ENCODE results near the gene SLC16A8. TPM values are rescaled to one million over a fixed set of nuclear protein-coding genes. Genes with fewer than 3 reads are reported as not detected.

The SLC16A8 gene
- total RNA-seq, 4 donors from 2014 or later = not detected

DNA sequence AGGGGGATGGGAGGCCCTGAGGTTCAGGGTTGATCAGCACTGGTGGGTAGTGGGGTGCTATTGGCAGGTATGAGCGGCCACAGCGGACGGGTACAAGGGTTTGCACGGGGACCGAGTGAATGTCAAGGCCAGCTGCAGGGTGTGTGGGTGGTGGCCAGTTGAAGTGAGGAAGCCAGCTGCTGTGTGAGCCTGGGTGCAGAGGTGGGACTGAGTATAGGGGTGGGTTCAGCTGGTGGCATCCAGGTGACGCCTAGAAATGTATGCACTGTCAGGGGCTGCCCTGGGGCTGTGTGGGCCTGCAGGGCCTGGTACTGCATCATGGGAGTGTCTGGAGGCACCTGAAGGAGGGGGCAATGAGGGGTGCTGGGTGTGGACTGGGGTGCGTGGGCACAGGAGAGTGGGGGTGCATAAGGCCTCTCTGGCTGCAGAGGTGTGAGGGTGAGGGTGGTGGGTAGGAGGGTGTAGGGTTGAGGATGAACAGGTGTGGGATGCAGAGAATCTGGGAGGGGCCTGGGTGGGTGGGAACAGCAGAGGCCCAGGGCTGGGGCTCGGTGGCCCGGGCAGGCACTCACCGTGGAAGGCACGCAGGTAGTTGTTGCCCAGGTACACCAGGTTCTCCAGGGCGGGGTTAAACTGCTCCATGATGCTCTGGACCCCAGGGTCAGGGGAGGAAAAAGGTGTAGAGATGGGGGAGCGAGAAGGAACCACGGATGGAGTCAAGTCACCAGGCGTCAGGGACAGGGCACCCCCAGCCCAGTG, 24.8 kb upstream of the SLC16A8 start:
- Histone ChIP-seq H3K27me3 (peaks cover 0 to 4% (median 0%) of the 10 kb centered on the region in 4 donors), H3K27ac (no peak overlapping the region), H3K36me3 (peaks cover 0 to 14% (median 0%) of the 10 kb centered on the region in 3 donors), H3K4me3 (no peak overlapping the region), H3K9me3 (no peaks in the 10 kb centered on the region), H3K4me1 (peaks cover 5 to 42% (median 16%) of the 10 kb centered on the region in 3 donors)
- intact Hi-C loops (cut with DNase I) = loop anchor here (10.0 kb wide), 1 partner anchor 116 kb away; no protein-coding TSS in a partner anchor
- TF ChIP-seq POLR2A (IDR thresholded peaks at IDR 0.05) = no peak
- TF ChIP-seq CTCF (IDR thresholded peaks at IDR 0.05) = no peak
- 90 to 91% methylated on average over 11 to 15 of the region's 15 CpGs for WGBS, 2 donors
- DNase-seq = no peak

DNA sequence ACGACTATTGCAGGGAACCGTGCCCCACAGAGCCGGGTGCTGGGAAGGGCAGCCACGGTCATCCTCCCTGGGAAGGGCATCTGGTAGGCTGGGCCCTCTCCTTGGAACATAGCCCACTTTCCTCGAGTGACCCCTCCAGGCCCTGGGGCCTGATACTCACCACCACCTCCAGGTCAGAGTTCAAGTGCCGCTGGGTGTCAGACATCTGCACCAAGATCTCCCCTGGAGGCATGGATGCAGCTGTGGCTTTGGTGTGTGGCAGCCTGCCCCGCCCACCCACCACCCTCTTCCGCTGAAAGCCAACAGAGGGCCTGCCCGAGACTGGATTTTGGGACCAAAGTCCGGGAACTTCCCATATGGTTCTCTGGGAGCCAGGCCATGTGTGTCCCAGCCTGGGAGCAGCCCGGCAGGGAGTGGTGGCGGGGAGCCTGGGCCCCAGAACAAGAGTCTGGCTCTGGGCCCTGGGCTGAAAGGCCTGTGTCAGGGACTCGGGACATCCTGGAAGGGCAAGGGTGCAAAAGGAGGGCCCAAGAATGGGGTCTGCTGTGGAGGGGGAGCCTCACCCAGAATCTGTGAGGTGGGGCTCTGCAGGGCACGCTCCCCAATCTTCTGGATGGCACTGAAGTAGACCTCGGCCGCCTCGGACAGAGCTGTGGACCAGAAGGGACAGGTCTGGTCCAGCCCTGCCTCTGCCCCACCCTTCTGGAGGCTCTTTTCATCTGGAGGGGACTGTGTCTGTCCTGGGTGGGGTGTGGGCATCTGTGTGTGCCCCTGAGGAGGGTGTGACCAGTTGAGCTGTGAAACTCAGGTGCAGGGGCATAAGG, 23.9 kb upstream of the SLC16A8 start:
- WGBS, 2 donors = 64 to 100% methylated on average over 1 to 10 of the region's 17 CpGs
- intact Hi-C loops (cut with DNase I) = loop anchor here (10.0 kb wide), 1 partner anchor 117 kb away; no protein-coding TSS in a partner anchor
- Histone ChIP-seq H3K9me3 (no peaks in the 10 kb centered on the region), H3K27ac (peak overlapping the region in 1 of 4 donors; percentile 9), H3K36me3 (peaks cover 0 to 10% (median 0%) of the 10 kb centered on the region in 3 donors), H3K4me3 (no peak overlapping the region), H3K4me1 (peaks cover 5 to 40% (median 16%) of the 10 kb centered on the region in 3 donors), H3K27me3 (peaks cover 0 to 4% (median 0%) of the 10 kb centered on the region in 4 donors)
- no peak for DNase-seq
- TF ChIP-seq CTCF (IDR thresholded peaks at IDR 0.05) (no peak), POLR2A (IDR thresholded peaks at IDR 0.05) (no peak)

DNA sequence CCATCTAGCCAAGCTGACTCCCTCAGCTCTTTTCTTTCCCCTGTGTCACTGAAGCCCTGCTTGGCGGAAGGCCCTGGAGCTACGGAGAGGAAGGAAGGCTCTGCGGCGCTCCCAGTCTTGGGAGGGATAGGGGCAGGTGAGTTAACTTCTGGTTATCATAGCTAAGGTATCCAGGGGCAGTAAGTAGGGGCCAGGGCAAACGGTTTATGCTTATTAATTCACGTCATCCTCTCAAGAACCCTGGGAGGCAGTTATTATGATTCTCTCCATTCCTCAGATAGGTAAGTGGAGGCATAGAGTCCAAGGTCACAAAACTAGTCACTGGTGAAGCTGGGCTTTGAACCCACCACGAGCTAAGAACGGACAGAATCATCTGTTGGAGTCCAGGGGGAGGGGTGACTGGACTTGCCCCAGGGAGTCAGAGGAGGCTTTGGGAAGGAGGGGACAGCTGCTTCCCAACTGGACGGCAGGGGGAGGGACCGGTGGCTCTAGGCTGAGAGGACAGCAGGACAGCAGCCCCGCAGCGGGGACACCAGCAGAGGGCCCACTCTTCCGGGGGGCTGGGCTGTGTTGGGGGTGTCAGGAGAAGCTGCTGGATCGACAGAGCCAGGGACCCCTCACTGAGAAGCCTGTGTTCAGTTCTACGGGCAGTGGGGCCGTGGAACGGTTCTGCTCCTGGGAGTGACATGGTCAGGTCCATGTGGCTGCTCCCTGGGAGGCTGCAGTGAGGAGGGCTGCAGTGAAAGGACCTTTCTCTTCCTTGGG, 23.0 kb upstream of the SLC16A8 start:
- H3K4me1 ChIP-seq = peaks cover 5 to 30% (median 16%) of the 10 kb centered on the region in 3 donors
- peaks cover 0 to 1% (median 0%) of the 10 kb centered on the region in 3 donors for H3K36me3 ChIP-seq
- TF ChIP-seq CTCF (IDR thresholded peaks at IDR 0.05) (no peak), POLR2A (IDR thresholded peaks at IDR 0.05) (no peak)
- DNase-seq = no peak
- H3K9me3 ChIP-seq = no peaks in the 10 kb centered on the region
- intact Hi-C loops (cut with DNase I) = loop anchor here (10.0 kb wide), 1 partner anchor 118 kb away; no protein-coding TSS in a partner anchor
- H3K27ac ChIP-seq = no peak overlapping the region
- WGBS, 2 donors = 74 to 86% methylated on average over 9 to 10 of the region's 17 CpGs
- H3K27me3 ChIP-seq = peaks cover 0 to 4% (median 0%) of the 10 kb centered on the region in 4 donors
- no peak overlapping the region for H3K4me3 ChIP-seq

DNA sequence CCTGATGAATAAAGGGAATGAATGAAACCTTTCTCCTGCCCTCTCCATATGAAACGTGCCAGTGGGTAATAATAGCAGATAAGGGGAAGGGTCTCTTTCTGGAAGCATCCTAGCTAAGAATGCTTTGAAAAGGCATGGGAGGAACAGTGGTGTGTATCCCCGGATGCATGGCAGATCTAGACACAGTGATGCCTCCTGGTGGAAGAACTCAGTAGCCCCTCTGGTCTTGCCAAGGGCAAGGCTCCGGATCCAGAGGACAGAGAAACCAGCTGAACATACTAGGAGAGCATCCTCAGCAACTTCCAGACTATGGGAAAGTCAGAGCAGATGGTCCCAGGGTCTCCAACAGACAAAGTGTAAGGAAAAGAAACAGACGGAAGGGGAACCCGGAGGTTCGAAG, 20.1 kb upstream of the SLC16A8 start:
- H3K9me3 ChIP-seq = no peaks in the 10 kb centered on the region
- WGBS, 2 donors = 78 to 81% methylated on average over 6 of the region's 6 CpGs
- no peaks in the 10 kb centered on the region for H3K36me3 ChIP-seq
- no peak overlapping the region for H3K4me3 ChIP-seq
- intact Hi-C loops (cut with DNase I) = loop anchor here (10.0 kb wide), 1 partner anchor 121 kb away; no protein-coding TSS in a partner anchor
- no peaks in the 10 kb centered on the region for H3K27me3 ChIP-seq
- peaks cover 0 to 13% (median 5%) of the 10 kb centered on the region in 3 donors for H3K4me1 ChIP-seq
- no peak for DNase-seq
- no peak for TF ChIP-seq POLR2A (IDR thresholded peaks at IDR 0.05)
- peak in 3 of 6 experiments; percentile 22 to 32 (median 32) for TF ChIP-seq CTCF (IDR thresholded peaks at IDR 0.05)
- no peak overlapping the region for H3K27ac ChIP-seq
